AG04449 (cell line): ENCODE data around the gene RNLS.

Source experiments
- CTCF ChIA-PET: fragments of 350-600 bp; formaldehyde crosslinking; extraction: SDS; loops from one replicate; lab custom pipeline; 2021; ENCODE audit warnings: antibody characterized with exemption; lab: Yijun Ruan, JAX
- POLR2A ChIA-PET: fragments of 400-600, 350-600 bp; formaldehyde crosslinking; extraction: SDS; loops from one replicate; lab custom pipeline; 2020; ENCODE audit warnings: antibody characterized with exemption, inconsistent platforms; lab: Yijun Ruan, JAX
- DNase-seq: peaks from one replicate; pipeline ENCODE4 v3.0.0-alpha.2; 2010; ENCODE audit warnings: low read depth, low spot score
- H3K4me3 ChIP-seq: 2 replicates; pipeline ENCODE4 v1.5.1; 2011; ENCODE audit warnings: low read depth, mild to moderate bottlenecking, control low read depth, low read length
- CTCF ChIP-seq: IDR thresholded peaks from one replicate; pipeline ENCODE4 v1.5.1; 2011; ENCODE audit warnings: mild to moderate bottlenecking, moderate library complexity, low read length, control low read depth, inconsistent platforms; ENCODE audit not compliant: insufficient read depth; ENCODE audit errors: missing control alignments

Gene RNLS

GRCh38 chr10:88421590-88421989 is 161.5 kb downstream of the RNLS start:
- ChIA-PET POLR2A (no interaction called here), CTCF (interaction anchor here (0.6 to 1.6 kb wide), 4 partner anchors 15 to 143 kb away, joined by 3 to 6 read pairs (median 3); no protein-coding TSS in a partner anchor)
- no peak overlapping the region for H3K4me3 ChIP-seq
- no peak for DNase-seq
- TF ChIP-seq CTCF = no peak

GRCh38 chr10:88418871-88419270 is 164.2 kb downstream of the RNLS start:
- no peak for DNase-seq
- ChIA-PET POLR2A (no interaction called here), CTCF (no interaction called here)
- no peak overlapping the region for H3K4me3 ChIP-seq
- no peak for TF ChIP-seq CTCF

- no peak overlapping the region for H3K4me3 ChIP-seq
- ChIA-PET CTCF (interaction anchor here (1.2 kb wide), 1 partner anchor 15 kb away, joined by 3 read pairs; no protein-coding TSS in a partner anchor), POLR2A (no interaction called here)
- no peak for TF ChIP-seq CTCF
- DNase-seq = no peak
Measured at GRCh38 chr10:88417387-88418030, 165.6 kb downstream of the RNLS start.

GRCh38 chr10:88416801-88417200 is 166.3 kb downstream of the RNLS start:
- ChIA-PET POLR2A (no interaction called here), CTCF (interaction anchor here (0.7 to 1.2 kb wide), 2 partner anchors 15 to 27 kb away, joined by 3 read pairs; no protein-coding TSS in a partner anchor)
- TF ChIP-seq CTCF = no peak
- no peak overlapping the region for H3K4me3 ChIP-seq
- no peak for DNase-seq

- no peak overlapping the region for H3K4me3 ChIP-seq
- CTCF ChIA-PET = interaction anchor here (1.4 to 1.5 kb wide), 2 partner anchors 14 to 26 kb away, joined by 3 to 7 read pairs; no protein-coding TSS in a partner anchor
- DNase-seq = no peak
- TF ChIP-seq CTCF = no peak
- POLR2A ChIA-PET = no interaction called here
Measured at GRCh38 chr10:88415533-88416130, 167.5 kb downstream of the RNLS start.

GRCh38 chr10:88413412-88413811 is 169.7 kb downstream of the RNLS start:
- CTCF ChIA-PET = no interaction called here
- H3K4me3 ChIP-seq = no peak overlapping the region

More at GRCh38 chr10:88413412-88413811, 169.7 kb downstream of the RNLS start:
- TF ChIP-seq CTCF = no peak
- POLR2A ChIA-PET = no interaction called here
- DNase-seq = no peak
